Upper lobe of left lung (tissue), 6 donors: ENCODE results near the gene NRXN3. TPM values are rescaled to one million over a fixed set of nuclear protein-coding genes. Genes with fewer than 3 reads are reported as not detected.

Source experiments
- ATAC-seq, 2 donors: fragments of 200-7000 bp; cut with Tn5 transposase; one replicate each; pipeline ENCODE4 v1.9.1; 2022; ENCODE audit warnings: mild to moderate bottlenecking in 2 of 2, moderate library complexity in 2 of 2; ENCODE audit not compliant: low FRiP score in 2 of 2
- DNase-seq, 2 donors: peaks; one replicate each; pipeline ENCODE4 v3.0.0-alpha.2; 2019 to 2020
- H3K27ac ChIP-seq, 4 donors: fragments of 200-600 bp; sonication (generic); one replicate each; pipeline ENCODE4 v1.5.1; 2016 to 2019
- H3K27me3 ChIP-seq, 4 donors: fragments of 200-600 bp; sonication (generic); one replicate each; pipeline ENCODE4 v1.5.1; 2017 to 2019
- H3K36me3 ChIP-seq, 4 donors: fragments of 200-600 bp; sonication (generic); one replicate each; pipeline ENCODE4 v1.5.1; 2016 to 2019
- H3K4me1 ChIP-seq, 4 donors: fragments of 200-600 bp; sonication (generic); one replicate each; pipeline ENCODE4 v1.5.1; 2018 to 2019
- H3K4me3 ChIP-seq, 4 donors: fragments of 200-600 bp; sonication (generic); one replicate each; pipeline ENCODE4 v1.5.1; 2017 to 2019; ENCODE audit warnings: mild to moderate bottlenecking in 2 of 4, moderate library complexity in 1 of 4
- H3K9me3 ChIP-seq, 4 donors: fragments of 200-600 bp; sonication (generic); one replicate each; pipeline ENCODE4 v1.5.1; 2018 to 2019
- CTCF ChIP-seq, 6 experiments: fragments of 450-650 bp in 4 of 6; fragments of 200-600 bp in 2 of 6; sonication (generic) in 2 of 6; IDR thresholded peaks; one replicate each; pipeline ENCODE4 v1.5.1; 2016 to 2019; ENCODE audit warnings: antibody characterized with exemption in 6 of 6
- EP300 ChIP-seq, 4 donors: sonication (generic); formaldehyde crosslinking; IDR thresholded peaks; one replicate each; pipeline ENCODE4 v1.5.1; 2017; ENCODE audit warnings: antibody characterized with exemption in 4 of 4, control low read depth in 2 of 4
- POLR2A ChIP-seq, 4 donors: fragments of 450-650 bp; IDR thresholded peaks; one replicate each; pipeline ENCODE4 v1.5.1; 2016 to 2017; ENCODE audit warnings: antibody characterized with exemption in 4 of 4, mild to moderate bottlenecking in 2 of 4
- POLR2AphosphoS5 ChIP-seq, 2 donors: sonication (generic); formaldehyde crosslinking; IDR thresholded peaks; one replicate each; pipeline ENCODE4 v1.5.1; 2017; ENCODE audit warnings: antibody characterized with exemption in 2 of 2
- WGBS, 2 donors: methylation state at CpG; one replicate each; pipeline ENCODE4 v1.1.5; 2017 to 2018; 5-methylcytosine and 5-hydroxymethylcytosine counted together
- total RNA-seq, 6 donors: library from RNA; depleted of rRNA in 4 of 6; stranded (reverse); fragments of >200 nt in 4 of 6; gene quantifications; one replicate each; pipeline versions ENCODE4 v1.1.0 to v1.2.1, GENCODE V29; 2016 to 2021
- donor health status: DM: no; HTN: no; CAD: no; lungs with moderate emphysema.
- donor health status: DM: no; HTN: yes; CAD: no; lungs with severe emphysema.

The NRXN3 gene
- total RNA-seq, 6 donors from 2014 or later = 4.4 to 14.9 (median 7.2) TPM

GRCh38 chr14:78737601-78738000, 567.4 kb downstream of the NRXN3 start:
- 74 to 75% methylated on average over 6 of the region's 6 CpGs for WGBS, 2 donors
- Histone ChIP-seq H3K4me3 (no peak overlapping the region), H3K27ac (no peak overlapping the region), H3K27me3 (no peaks in the 10 kb centered on the region), H3K36me3 (no peaks in the 10 kb centered on the region), H3K4me1 (no peaks in the 10 kb centered on the region), H3K9me3 (no peaks in the 10 kb centered on the region)
- TF ChIP-seq EP300 (IDR thresholded peaks at IDR 0.05) = no peak
- no peak for TF ChIP-seq POLR2A (IDR thresholded peaks at IDR 0.05)
- no peak for TF ChIP-seq CTCF (IDR thresholded peaks at IDR 0.05)
- no peak for TF ChIP-seq POLR2AphosphoS5 (IDR thresholded peaks at IDR 0.05)
- no peak for ATAC-seq
- no peak for DNase-seq

- no peaks in the 10 kb centered on the region for H3K27me3 ChIP-seq
Measured at GRCh38 chr14:78746086-78746595, 576.0 kb downstream of the NRXN3 start.

DNA sequence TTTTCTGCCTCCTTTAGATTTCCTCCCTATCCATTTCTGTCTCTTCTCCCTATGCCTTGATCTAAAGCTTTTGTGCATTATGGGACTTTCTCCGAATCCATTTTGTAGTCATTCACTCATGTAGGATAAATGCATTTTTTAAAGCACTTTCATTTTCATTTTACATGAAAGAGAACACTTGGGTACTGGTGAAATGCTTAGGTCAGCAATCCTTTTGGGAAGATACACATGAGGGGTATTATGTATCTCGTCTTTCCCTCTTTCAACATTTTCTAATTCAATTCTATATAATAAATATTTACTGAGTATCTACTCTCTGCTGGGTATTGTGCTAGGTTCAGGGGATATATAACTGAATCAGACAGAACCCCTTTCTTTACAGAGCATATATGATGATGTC, 577.6 kb downstream of the NRXN3 start:
- H3K4me1 ChIP-seq = no peaks in the 10 kb centered on the region
- ATAC-seq = no peak
- no peak for DNase-seq
- H3K27ac ChIP-seq = no peak overlapping the region
- no peaks in the 10 kb centered on the region for H3K27me3 ChIP-seq
- 88 to 90% methylated on average over 2 of the region's 2 CpGs for WGBS, 2 donors
- H3K4me3 ChIP-seq = no peak overlapping the region
- TF ChIP-seq CTCF (IDR thresholded peaks at IDR 0.05) = no peak
- TF ChIP-seq POLR2A (IDR thresholded peaks at IDR 0.05) = no peak
- TF ChIP-seq EP300 (IDR thresholded peaks at IDR 0.05) = no peak
- TF ChIP-seq POLR2AphosphoS5 (IDR thresholded peaks at IDR 0.05) = no peak
- no peaks in the 10 kb centered on the region for H3K9me3 ChIP-seq
- no peaks in the 10 kb centered on the region for H3K36me3 ChIP-seq

More at GRCh38 chr14:78746086-78746595, 576.0 kb downstream of the NRXN3 start:
- Histone ChIP-seq H3K4me1 (no peaks in the 10 kb centered on the region), H3K36me3 (no peaks in the 10 kb centered on the region), H3K9me3 (no peaks in the 10 kb centered on the region), H3K27ac (no peak overlapping the region), H3K4me3 (no peak overlapping the region)
- DNase-seq = no peak
- TF ChIP-seq CTCF (IDR thresholded peaks at IDR 0.05) (no peak), EP300 (IDR thresholded peaks at IDR 0.05) (no peak), POLR2AphosphoS5 (IDR thresholded peaks at IDR 0.05) (no peak)
- ATAC-seq = no peak
- WGBS, 2 donors = 43 to 52% methylated on average over 3 of the region's 3 CpGs

GRCh38 chr14:78752518-78753188, 582.5 kb downstream of the NRXN3 start:
- Histone ChIP-seq H3K27ac (no peak overlapping the region), H3K9me3 (no peaks in the 10 kb centered on the region), H3K36me3 (no peaks in the 10 kb centered on the region), H3K4me3 (no peak overlapping the region), H3K4me1 (no peaks in the 10 kb centered on the region), H3K27me3 (no peaks in the 10 kb centered on the region)
- WGBS, 2 donors = 62 to 68% methylated on average over 5 of the region's 5 CpGs
- DNase-seq (no peak), ATAC-seq (peak in 1 of 2 donors; percentile 67)
- no peak for TF ChIP-seq CTCF (IDR thresholded peaks at IDR 0.05)
- TF ChIP-seq POLR2A (IDR thresholded peaks at IDR 0.05) = no peak
- TF ChIP-seq EP300 (IDR thresholded peaks at IDR 0.05) = no peak
- TF ChIP-seq POLR2AphosphoS5 (IDR thresholded peaks at IDR 0.05) = no peak

- TF ChIP-seq POLR2AphosphoS5 (IDR thresholded peaks at IDR 0.05) (no peak), CTCF (IDR thresholded peaks at IDR 0.05) (no peak), EP300 (IDR thresholded peaks at IDR 0.05) (no peak), POLR2A (IDR thresholded peaks at IDR 0.05) (no peak)
- Histone ChIP-seq H3K9me3 (no peaks in the 10 kb centered on the region), H3K36me3 (no peaks in the 10 kb centered on the region), H3K4me1 (no peaks in the 10 kb centered on the region), H3K27ac (no peak overlapping the region), H3K27me3 (no peaks in the 10 kb centered on the region), H3K4me3 (no peak overlapping the region)
- 91 to 92% methylated on average over 6 of the region's 6 CpGs for WGBS, 2 donors
- DNase-seq (no peak), ATAC-seq (no peak)
Measured at GRCh38 chr14:78754059-78754458, 583.9 kb downstream of the NRXN3 start.
